ENCODE measurements around the gene TAF1C.

DNA sequence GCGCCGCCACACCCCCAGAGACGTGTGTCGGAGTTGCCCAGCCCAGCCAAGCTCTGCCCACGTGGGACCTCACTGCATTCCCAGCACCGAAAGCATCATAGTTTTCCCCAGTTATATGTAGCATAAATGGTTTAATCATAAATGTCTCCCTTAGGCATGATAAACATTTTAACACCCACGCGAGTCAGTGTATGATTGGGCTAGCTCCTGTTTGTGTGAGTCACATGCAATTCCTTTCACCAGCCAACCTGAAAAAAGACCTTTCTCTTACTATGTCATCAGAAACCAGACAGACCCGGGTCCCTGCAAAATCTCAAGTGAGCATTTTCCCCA, 9.2 kb downstream of the TAF1C start:
- TF ChIP-seq POLR2A (IDR thresholded peaks at IDR 0.05; ENCODE audit: low read depth, low read length) (no peak), MAX (IDR thresholded peaks at IDR 0.05; ENCODE audit: insufficient read depth, insufficient read length) (no peak), POLR2AphosphoS5 (IDR thresholded peaks at IDR 0.05; ENCODE audit: insufficient read depth, low read depth, low read length) (no peak), EZH2 (IDR thresholded peaks at IDR 0.05; ENCODE audit: borderline replicate concordance, low read depth, low read length, severe bottlenecking) (no peak), GATA2 (IDR thresholded peaks at IDR 0.05; ENCODE audit: insufficient read depth, insufficient read length, low read depth, low read length) (no peak), FOS (IDR thresholded peaks at IDR 0.05; ENCODE audit: borderline replicate concordance, insufficient read depth, low read length) (peak; percentile 28), JUN (IDR thresholded peaks at IDR 0.05; ENCODE audit: borderline replicate concordance, insufficient read depth, insufficient read length, low read depth) (no peak), MYC (IDR thresholded peaks at IDR 0.05; ENCODE audit: low read depth, low read length) (no peak)
- TF ChIP-seq, protein P1, sequence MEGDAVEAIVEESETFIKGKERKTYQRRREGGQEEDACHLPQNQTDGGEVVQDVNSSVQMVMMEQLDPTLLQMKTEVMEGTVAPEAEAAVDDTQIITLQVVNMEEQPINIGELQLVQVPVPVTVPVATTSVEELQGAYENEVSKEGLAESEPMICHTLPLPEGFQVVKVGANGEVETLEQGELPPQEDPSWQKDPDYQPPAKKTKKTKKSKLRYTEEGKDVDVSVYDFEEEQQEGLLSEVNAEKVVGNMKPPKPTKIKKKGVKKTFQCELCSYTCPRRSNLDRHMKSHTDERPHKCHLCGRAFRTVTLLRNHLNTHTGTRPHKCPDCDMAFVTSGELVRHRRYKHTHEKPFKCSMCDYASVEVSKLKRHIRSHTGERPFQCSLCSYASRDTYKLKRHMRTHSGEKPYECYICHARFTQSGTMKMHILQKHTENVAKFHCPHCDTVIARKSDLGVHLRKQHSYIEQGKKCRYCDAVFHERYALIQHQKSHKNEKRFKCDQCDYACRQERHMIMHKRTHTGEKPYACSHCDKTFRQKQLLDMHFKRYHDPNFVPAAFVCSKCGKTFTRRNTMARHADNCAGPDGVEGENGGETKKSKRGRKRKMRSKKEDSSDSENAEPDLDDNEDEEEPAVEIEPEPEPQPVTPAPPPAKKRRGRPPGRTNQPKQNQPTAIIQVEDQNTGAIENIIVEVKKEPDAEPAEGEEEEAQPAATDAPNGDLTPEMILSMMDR (IDR thresholded peaks at IDR 0.05; ENCODE audit: extremely low read depth in 1 of 2, insufficient read depth in 1 of 2, low read depth in 1 of 2, low read length in 2 of 2) = no peak

Data from endothelial cell of umbilical vein (primary cell).